OCI-LY1 (cell line): ENCODE results near the gene OLR1.

ENCODE experiments used
- H2AFZ ChIP-seq: fragments of 200-600 bp; sonication (generic), shearing (Covaris generic); 2 replicates; pipeline ENCODE4 v1.6.0; 2014; ENCODE audit warnings: antibody characterized with exemption, mild to moderate bottlenecking, low read length
- H3F3A ChIP-seq: fragments of 200-600 bp; sonication (generic), shearing (Covaris generic); 2 replicates; pipeline ENCODE4 v1.6.0; 2014; ENCODE audit warnings: mild to moderate bottlenecking, antibody characterized with exemption, low read length, moderate library complexity; ENCODE audit not compliant: insufficient read depth
- H3K27ac ChIP-seq: fragments of 200-600 bp; sonication (generic); 2 replicates; pipeline ENCODE4 v1.5.1; 2014; ENCODE audit warnings: low read length, mixed run types, mild to moderate bottlenecking, low read depth; ENCODE audit not compliant: poor library complexity, severe bottlenecking
- H3K27me3 ChIP-seq: fragments of 200-600 bp; sonication (generic); 2 replicates; pipeline ENCODE4 v1.6.0; 2014; ENCODE audit warnings: antibody characterized with exemption, mild to moderate bottlenecking, low read length, moderate library complexity; ENCODE audit not compliant: insufficient read depth
- H3K36me3 ChIP-seq: fragments of 200-600 bp; sonication (generic); 2 replicates; pipeline ENCODE4 v1.6.1; 2014; ENCODE audit warnings: mild to moderate bottlenecking, antibody characterized with exemption, low read length, moderate library complexity, mixed read lengths; ENCODE audit not compliant: insufficient read depth
- H3K4me1 ChIP-seq: fragments of 200-600 bp; sonication (generic); 2 replicates; pipeline ENCODE4 v1.5.1; 2014; ENCODE audit warnings: mild to moderate bottlenecking, low read length, moderate library complexity; ENCODE audit not compliant: insufficient read depth, severe bottlenecking
- H3K4me2 ChIP-seq: fragments of 200-600 bp; sonication (generic), shearing (Covaris generic); 2 replicates; pipeline ENCODE4 v1.6.1; 2014; ENCODE audit warnings: low read length
- H3K4me3 ChIP-seq: fragments of 200-600 bp; sonication (generic); 2 replicates; pipeline ENCODE4 v1.5.1; 2014; ENCODE audit warnings: low read length, low read depth, mild to moderate bottlenecking, mixed read lengths; ENCODE audit not compliant: poor library complexity, severe bottlenecking
- H3K79me2 ChIP-seq: fragments of 200-600 bp; shearing (Covaris generic); 2 replicates; pipeline ENCODE4 v1.6.1; 2016; ENCODE audit warnings: mixed run types, low read length, mixed read lengths; ENCODE audit not compliant: insufficient read depth
- H3K9ac ChIP-seq: fragments of 200-600 bp; sonication (generic), shearing (Covaris generic); 2 replicates; pipeline ENCODE4 v1.6.1; 2014; ENCODE audit warnings: mild to moderate bottlenecking, low read length, mixed read lengths
- H3K9me2 ChIP-seq: fragments of 200-600 bp; sonication (generic), shearing (Covaris generic); 2 replicates; pipeline ENCODE4 v1.6.1; 2014; ENCODE audit warnings: low read depth, mild to moderate bottlenecking, low read length, mixed read lengths
- H3K9me3 ChIP-seq: fragments of 200-600 bp; shearing (Covaris generic); 2 replicates; pipeline ENCODE4 v1.6.1; 2014; ENCODE audit warnings: low read length, mixed read lengths
- H4K20me1 ChIP-seq: fragments of 200-600 bp; sonication (generic), shearing (Covaris generic); 2 replicates; pipeline ENCODE4 v1.6.0; 2016; ENCODE audit warnings: mild to moderate bottlenecking, low read length; ENCODE audit not compliant: insufficient read depth
- EZH2 ChIP-seq: fragments of 200-600 bp; sonication (generic), shearing (Covaris generic); IDR thresholded peaks from 2 replicates; pipeline ENCODE4 v1.8.0; 2017; ENCODE audit warnings: borderline replicate concordance, mixed run types, mild to moderate bottlenecking, antibody characterized with exemption, low read length, moderate library complexity, mixed read lengths
- TF ChIP-seq, protein P1 (sequence below): fragments of 200-600 bp; sonication (generic), shearing (Covaris generic); IDR thresholded peaks from 2 replicates; pipeline ENCODE4 v1.5.1; 2017; ENCODE audit warnings: mild to moderate bottlenecking, antibody characterized with exemption, low read length, moderate library complexity, mixed read lengths

The OLR1 gene

GRCh38 chr12:10147714-10148403, 24.1 kb downstream of the OLR1 start:
- Histone ChIP-seq H3K9me2 (no peaks in the 10 kb centered on the region), H3K4me1 (no peaks in the 10 kb centered on the region), H3K36me3 (no peaks in the 10 kb centered on the region), H2AFZ (no peak overlapping the region), H3F3A (no peaks in the 10 kb centered on the region), H3K79me2 (no peaks in the 10 kb centered on the region), H3K4me3 (no peak overlapping the region), H3K27me3 (no peaks in the 10 kb centered on the region), H3K9me3 (no peaks in the 10 kb centered on the region), H3K4me2 (no peak overlapping the region), H3K27ac (no peak overlapping the region), H4K20me1 (no peaks in the 10 kb centered on the region), H3K9ac (no peak overlapping the region)
- no peak for TF ChIP-seq EZH2
- TF ChIP-seq, protein P1, sequence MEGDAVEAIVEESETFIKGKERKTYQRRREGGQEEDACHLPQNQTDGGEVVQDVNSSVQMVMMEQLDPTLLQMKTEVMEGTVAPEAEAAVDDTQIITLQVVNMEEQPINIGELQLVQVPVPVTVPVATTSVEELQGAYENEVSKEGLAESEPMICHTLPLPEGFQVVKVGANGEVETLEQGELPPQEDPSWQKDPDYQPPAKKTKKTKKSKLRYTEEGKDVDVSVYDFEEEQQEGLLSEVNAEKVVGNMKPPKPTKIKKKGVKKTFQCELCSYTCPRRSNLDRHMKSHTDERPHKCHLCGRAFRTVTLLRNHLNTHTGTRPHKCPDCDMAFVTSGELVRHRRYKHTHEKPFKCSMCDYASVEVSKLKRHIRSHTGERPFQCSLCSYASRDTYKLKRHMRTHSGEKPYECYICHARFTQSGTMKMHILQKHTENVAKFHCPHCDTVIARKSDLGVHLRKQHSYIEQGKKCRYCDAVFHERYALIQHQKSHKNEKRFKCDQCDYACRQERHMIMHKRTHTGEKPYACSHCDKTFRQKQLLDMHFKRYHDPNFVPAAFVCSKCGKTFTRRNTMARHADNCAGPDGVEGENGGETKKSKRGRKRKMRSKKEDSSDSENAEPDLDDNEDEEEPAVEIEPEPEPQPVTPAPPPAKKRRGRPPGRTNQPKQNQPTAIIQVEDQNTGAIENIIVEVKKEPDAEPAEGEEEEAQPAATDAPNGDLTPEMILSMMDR, result no peak

- H4K20me1 ChIP-seq, result no peaks in the 10 kb centered on the region
- H3K4me1 ChIP-seq, result no peaks in the 10 kb centered on the region
- H3K27ac ChIP-seq, result no peak overlapping the region
- no peak overlapping the region for H3K9ac ChIP-seq
- H3K4me3 ChIP-seq, result no peak overlapping the region
- H3F3A ChIP-seq, result no peaks in the 10 kb centered on the region
- H3K9me2 ChIP-seq, result no peaks in the 10 kb centered on the region
- TF ChIP-seq, protein P1, result no peak
- no peak for TF ChIP-seq EZH2
- H2AFZ ChIP-seq, result no peak overlapping the region
- H3K79me2 ChIP-seq, result no peaks in the 10 kb centered on the region
- no peaks in the 10 kb centered on the region for H3K36me3 ChIP-seq
- H3K4me2 ChIP-seq, result no peak overlapping the region
- H3K27me3 ChIP-seq, result no peaks in the 10 kb centered on the region
- no peaks in the 10 kb centered on the region for H3K9me3 ChIP-seq
These were observed 28.8 kb downstream of the OLR1 start for GRCh38 chr12:10142976-10143589.

GRCh38 chr12:10140001-10140400, 31.9 kb downstream of the OLR1 start:
- H3K9ac ChIP-seq, result no peak overlapping the region
- no peak overlapping the region for H3K27ac ChIP-seq
- no peaks in the 10 kb centered on the region for H3K9me2 ChIP-seq
- no peaks in the 10 kb centered on the region for H3K36me3 ChIP-seq
- no peaks in the 10 kb centered on the region for H3K4me1 ChIP-seq
- H3K27me3 ChIP-seq, result no peaks in the 10 kb centered on the region
- H3K9me3 ChIP-seq, result no peaks in the 10 kb centered on the region
- no peak overlapping the region for H2AFZ ChIP-seq
- no peaks in the 10 kb centered on the region for H3K79me2 ChIP-seq
- no peaks in the 10 kb centered on the region for H4K20me1 ChIP-seq
- no peak overlapping the region for H3K4me3 ChIP-seq
- H3F3A ChIP-seq, result no peaks in the 10 kb centered on the region
- TF ChIP-seq, protein P1, result peak; percentile 61
- TF ChIP-seq EZH2, result no peak
- no peak overlapping the region for H3K4me2 ChIP-seq
